Measurements from ENCODE around the gene CDS1. TPM values are rescaled to one million over a fixed set of nuclear protein-coding genes. Genes with fewer than 3 reads are reported as not detected.

Gene CDS1
- total and polyA plus RNA-seq, 10 of the 15 experiments (the other 5 are each of a cell fraction or from before 2014, with no cell fraction given), result 0.03 TPM; not detected in 8

DNA sequence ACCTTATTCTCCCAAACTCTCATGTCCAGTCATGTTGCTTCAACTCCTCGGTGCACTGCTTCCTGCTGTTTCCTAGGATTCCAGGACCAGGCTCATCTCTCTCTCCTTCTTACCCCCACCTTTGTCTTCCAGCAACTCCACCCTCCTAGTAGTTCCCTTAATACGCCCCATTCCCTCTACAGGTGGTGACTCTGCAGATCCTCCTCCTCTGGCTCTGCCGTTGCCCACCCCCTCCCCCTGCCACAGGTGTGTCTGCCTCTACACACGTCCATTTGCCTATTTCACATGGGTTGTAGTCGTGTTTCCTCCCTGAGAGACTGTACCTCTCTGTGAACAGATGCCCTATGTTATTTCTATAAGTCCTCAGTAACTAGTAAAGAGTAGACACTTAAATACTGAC lies 32.4 kb downstream of the CDS1 start:
- no peak for ATAC-seq
- no peak overlapping the region for H3K27ac ChIP-seq (ENCODE audit: control insufficient read depth, insufficient read depth)
- in situ Hi-C loops (cut with MboI), result no loop called here
- H3K4me1 ChIP-seq (ENCODE audit: control insufficient read depth, insufficient read depth, low read length), result no peaks in the 10 kb centered on the region
- H3K4me3 ChIP-seq, result no peak overlapping the region
- BruUV-seq (replicated peaks), result no TSS peak
- FAIRE-seq, result no peak
- DNase-seq (ENCODE audit: low read depth, low spot score), result no peak
- H3K9me3 ChIP-seq (replicated peaks; ENCODE audit: control insufficient read depth, insufficient read depth, low read length), result no peaks in the 10 kb centered on the region
- POLR2A ChIA-PET, result no interaction called here
- H3K27me3 ChIP-seq (replicated peaks in 1 of 2; ENCODE audit: control insufficient read depth in 2 of 2, insufficient read depth in 2 of 2, low read length in 1 of 2), result no peaks in the 10 kb centered on the region; a peak in 1 of 4 replicates
- no peak overlapping the region for H3K9ac ChIP-seq (ENCODE audit: control insufficient read depth, insufficient read depth, low read length)
- no peaks in the 10 kb centered on the region for H3K36me3 ChIP-seq (ENCODE audit: control insufficient read depth in 2 of 2, insufficient read depth in 2 of 2, low read length in 1 of 2)
- no peaks in the 10 kb centered on the region for H4K20me1 ChIP-seq (ENCODE audit: control insufficient read depth, insufficient read depth)
- CTCF ChIA-PET, result no interaction called here
- H3K4me2 ChIP-seq (ENCODE audit: control insufficient read depth, insufficient read depth), result no peak overlapping the region
- SMC1A ChIA-PET (ENCODE audit: uncharacterized antibody, unreplicated experiment), result no interaction called here
- no peaks in the 10 kb centered on the region for H3K79me2 ChIP-seq (ENCODE audit: control insufficient read depth, insufficient read depth, low read length)
- RAD21 ChIA-PET (ENCODE audit: unreplicated experiment), result no interaction called here
- no peak overlapping the region for H2AFZ ChIP-seq (ENCODE audit: control insufficient read depth, low read depth, low read length)
- no peak for TF ChIP-seq ATF2 (IDR thresholded peaks at IDR 0.05; ENCODE audit: low read length)
- no peak for TF ChIP-seq MXI1 (IDR thresholded peaks at IDR 0.05; ENCODE audit: low read depth, low read length)
- TF ChIP-seq HDAC6 (IDR thresholded peaks at IDR 0.05; ENCODE audit: unreplicated experiment), result no peak
- TF ChIP-seq RBBP5 (conservative IDR thresholded peaks at IDR 0.05), result no peak
- TF ChIP-seq ESRRA (IDR thresholded peaks at IDR 0.05; ENCODE audit: low read length), result no peak
- TF ChIP-seq, protein P1, sequence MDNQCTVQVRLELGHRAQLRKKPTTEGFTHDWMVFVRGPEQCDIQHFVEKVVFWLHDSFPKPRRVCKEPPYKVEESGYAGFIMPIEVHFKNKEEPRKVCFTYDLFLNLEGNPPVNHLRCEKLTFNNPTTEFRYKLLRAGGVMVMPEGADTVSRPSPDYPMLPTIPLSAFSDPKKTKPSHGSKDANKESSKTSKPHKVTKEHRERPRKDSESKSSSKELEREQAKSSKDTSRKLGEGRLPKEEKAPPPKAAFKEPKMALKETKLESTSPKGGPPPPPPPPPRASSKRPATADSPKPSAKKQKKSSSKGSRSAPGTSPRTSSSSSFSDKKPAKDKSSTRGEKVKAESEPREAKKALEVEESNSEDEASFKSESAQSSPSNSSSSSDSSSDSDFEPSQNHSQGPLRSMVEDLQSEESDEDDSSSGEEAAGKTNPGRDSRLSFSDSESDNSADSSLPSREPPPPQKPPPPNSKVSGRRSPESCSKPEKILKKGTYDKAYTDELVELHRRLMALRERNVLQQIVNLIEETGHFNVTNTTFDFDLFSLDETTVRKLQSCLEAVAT (IDR thresholded peaks at IDR 0.05), result no peak
- no peak for TF ChIP-seq POLR2A (IDR thresholded peaks at IDR 0.05; ENCODE audit: low read depth, low read length)
- no peak for TF ChIP-seq IRF5 (IDR thresholded peaks at IDR 0.05; ENCODE audit: borderline replicate concordance)
- WGBS (ENCODE audit: insufficient coverage, insufficient replicate concordance, low lambda C conversion rate, missing lambda C conversion rate), result 0% methylated on average over 5 of the region's 5 CpGs
- intact Hi-C loops (cut with micrococcal nuclease; ENCODE audit: unreplicated experiment), result no loop called here
